ENCODE data around the gene HTR3E. TPM values are rescaled to one million over a fixed set of nuclear protein-coding genes. Genes with fewer than 3 reads are reported as not detected.
A peak's percentile ranks its signal among the peaks of the same experiment; 100 is the strongest.

The HTR3E gene
- total and polyA plus RNA-seq, 2 of the 13 experiments (the other 11 are each of a cell fraction or from before 2014, with no cell fraction given) = not detected

DNA sequence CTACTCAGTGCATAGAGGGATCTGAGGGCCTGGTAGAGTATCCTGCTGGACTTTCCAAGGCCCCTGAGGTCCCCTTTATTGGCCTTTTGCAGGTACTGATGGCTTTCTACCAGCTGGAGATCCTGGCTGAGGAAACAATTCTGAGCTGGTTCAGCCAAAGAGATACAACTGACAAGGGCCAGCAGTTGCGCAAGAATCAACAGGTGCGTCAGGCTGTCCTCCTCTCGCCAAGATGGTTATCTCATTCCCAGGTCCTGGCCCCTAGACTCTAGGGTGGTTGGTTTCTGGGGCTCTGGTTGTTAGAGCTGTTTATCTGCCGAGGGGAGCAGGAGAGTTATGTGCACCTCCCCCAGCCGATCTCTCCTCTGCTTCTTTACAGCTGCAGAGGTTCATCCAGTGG lies 47.6 kb downstream of the HTR3E start:
- Histone ChIP-seq H4K20me1 (ENCODE audit: insufficient read depth, low read length) (no peaks in the 10 kb centered on the region), H3K27me3 (ENCODE audit: control insufficient read depth in 1 of 2, insufficient read depth in 2 of 2, low read length in 2 of 2) (no peaks in the 10 kb centered on the region), H3K79me2 (ENCODE audit: insufficient read depth, low read length) (no peaks in the 10 kb centered on the region), H3K27ac (ENCODE audit: extremely low read length, insufficient read depth, low read length) (no peak overlapping the region), H3K4me2 (ENCODE audit: low read depth, low read length) (no peak overlapping the region), H3K9me3 (ENCODE audit: low read length) (no peaks in the 10 kb centered on the region), H3K4me1 (ENCODE audit: insufficient read depth, low read length) (peaks cover 7% of the 10 kb centered on the region), H2AFZ (ENCODE audit: low read length) (no peak overlapping the region), H3K9ac (ENCODE audit: insufficient read depth, low read depth, low read length) (no peak overlapping the region), H3K36me3 (replicated peaks in 1 of 2; ENCODE audit: control insufficient read depth in 1 of 2, insufficient read depth in 2 of 2, low read length in 2 of 2) (peaks cover 26 to 62% of the 10 kb centered on the region in 2 experiments), H3K4me3 (replicated peaks in 1 of 3; ENCODE audit: insufficient read depth in 1 of 3, low read depth in 2 of 3, low read length in 3 of 3) (no peak overlapping the region)
- in situ Hi-C loops (cut with HindIII; ENCODE audit: extremely low pct_ligation_motif_present, low pct_unique_long_range_greater_than_20kb) (loop anchor here (25.0 kb wide), 1 partner anchor 257 kb away; the partner anchor contains the start of gene PARL), intact Hi-C loops (cut with micrococcal nuclease; ENCODE audit: unreplicated experiment) (no loop called here)
- ATAC-seq (no peak), DNase-seq (ENCODE audit: low spot score) (no peak), FAIRE-seq (no peak)
- WGBS (ENCODE audit: low lambda C conversion rate) = 94% methylated on average over 5 of the region's 5 CpGs
- CTCF ChIA-PET (ENCODE audit: low intra/inter-chr PET ratio, low total read pairs) = interaction anchor here (1.1 kb wide), 1 partner anchor 145 kb away, joined by 3 read pairs; no protein-coding TSS in a partner anchor
- POLR2A ChIA-PET = interaction anchor here (0.5 to 1.2 kb wide), 5 partner anchors 10 to 97 kb away, joined by 3 to 7 read pairs (median 3); partner anchors contain the start of gene EIF2B5
- no TSS peak for BruUV-seq (replicated peaks)
- TF ChIP-seq, protein P1, sequence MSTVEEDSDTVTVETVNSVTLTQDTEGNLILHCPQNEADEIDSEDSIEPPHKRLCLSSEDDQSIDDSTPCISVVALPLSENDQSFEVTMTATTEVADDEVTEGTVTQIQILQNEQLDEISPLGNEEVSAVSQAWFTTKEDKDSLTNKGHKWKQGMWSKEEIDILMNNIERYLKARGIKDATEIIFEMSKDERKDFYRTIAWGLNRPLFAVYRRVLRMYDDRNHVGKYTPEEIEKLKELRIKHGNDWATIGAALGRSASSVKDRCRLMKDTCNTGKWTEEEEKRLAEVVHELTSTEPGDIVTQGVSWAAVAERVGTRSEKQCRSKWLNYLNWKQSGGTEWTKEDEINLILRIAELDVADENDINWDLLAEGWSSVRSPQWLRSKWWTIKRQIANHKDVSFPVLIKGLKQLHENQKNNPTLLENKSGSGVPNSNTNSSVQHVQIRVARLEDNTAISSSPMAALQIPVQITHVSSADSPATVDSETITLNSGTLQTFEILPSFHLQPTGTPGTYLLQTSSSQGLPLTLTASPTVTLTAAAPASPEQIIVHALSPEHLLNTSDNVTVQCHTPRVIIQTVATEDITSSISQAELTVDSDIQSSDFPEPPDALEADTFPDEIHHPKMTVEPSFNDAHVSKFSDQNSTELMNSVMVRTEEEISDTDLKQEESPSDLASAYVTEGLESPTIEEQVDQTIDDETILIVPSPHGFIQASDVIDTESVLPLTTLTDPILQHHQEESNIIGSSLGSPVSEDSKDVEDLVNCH (CRISPR knock-in tag; IDR thresholded peaks at IDR 0.05) = no peak
- TF ChIP-seq ZNF138 (CRISPR knock-in tag; IDR thresholded peaks at IDR 0.05; ENCODE audit: low read depth) (no peak), MBD4 (IDR thresholded peaks at IDR 0.05; ENCODE audit: borderline replicate concordance, low read length) (no peak), DNMT3B (CRISPR knock-in tag; conservative IDR thresholded peaks at IDR 0.05) (no peak), ZKSCAN8 (CRISPR knock-in tag; IDR thresholded peaks at IDR 0.05; ENCODE audit: borderline replicate concordance) (no peak), GATA4 (IDR thresholded peaks at IDR 0.05; ENCODE audit: borderline replicate concordance, low read depth) (no peak), CEBPG (CRISPR knock-in tag; IDR thresholded peaks at IDR 0.05) (peak; percentile 44), CEBPB (IDR thresholded peaks at IDR 0.05; ENCODE audit: borderline replicate concordance, low read depth, low read length) (peak; percentile 91), LCORL (IDR thresholded peaks at IDR 0.05) (no peak), LCORL (CRISPR knock-in tag; IDR thresholded peaks at IDR 0.05) (no peak)
- TF ChIP-seq, protein P2, sequence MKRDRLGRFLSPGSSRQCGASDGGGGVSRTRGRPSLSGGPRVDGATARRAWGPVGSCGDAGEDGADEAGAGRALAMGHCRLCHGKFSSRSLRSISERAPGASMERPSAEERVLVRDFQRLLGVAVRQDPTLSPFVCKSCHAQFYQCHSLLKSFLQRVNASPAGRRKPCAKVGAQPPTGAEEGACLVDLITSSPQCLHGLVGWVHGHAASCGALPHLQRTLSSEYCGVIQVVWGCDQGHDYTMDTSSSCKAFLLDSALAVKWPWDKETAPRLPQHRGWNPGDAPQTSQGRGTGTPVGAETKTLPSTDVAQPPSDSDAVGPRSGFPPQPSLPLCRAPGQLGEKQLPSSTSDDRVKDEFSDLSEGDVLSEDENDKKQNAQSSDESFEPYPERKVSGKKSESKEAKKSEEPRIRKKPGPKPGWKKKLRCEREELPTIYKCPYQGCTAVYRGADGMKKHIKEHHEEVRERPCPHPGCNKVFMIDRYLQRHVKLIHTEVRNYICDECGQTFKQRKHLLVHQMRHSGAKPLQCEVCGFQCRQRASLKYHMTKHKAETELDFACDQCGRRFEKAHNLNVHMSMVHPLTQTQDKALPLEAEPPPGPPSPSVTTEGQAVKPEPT (CRISPR knock-in tag; IDR thresholded peaks at IDR 0.05; ENCODE audit: low read depth) = no peak
- TF ChIP-seq, protein P3, sequence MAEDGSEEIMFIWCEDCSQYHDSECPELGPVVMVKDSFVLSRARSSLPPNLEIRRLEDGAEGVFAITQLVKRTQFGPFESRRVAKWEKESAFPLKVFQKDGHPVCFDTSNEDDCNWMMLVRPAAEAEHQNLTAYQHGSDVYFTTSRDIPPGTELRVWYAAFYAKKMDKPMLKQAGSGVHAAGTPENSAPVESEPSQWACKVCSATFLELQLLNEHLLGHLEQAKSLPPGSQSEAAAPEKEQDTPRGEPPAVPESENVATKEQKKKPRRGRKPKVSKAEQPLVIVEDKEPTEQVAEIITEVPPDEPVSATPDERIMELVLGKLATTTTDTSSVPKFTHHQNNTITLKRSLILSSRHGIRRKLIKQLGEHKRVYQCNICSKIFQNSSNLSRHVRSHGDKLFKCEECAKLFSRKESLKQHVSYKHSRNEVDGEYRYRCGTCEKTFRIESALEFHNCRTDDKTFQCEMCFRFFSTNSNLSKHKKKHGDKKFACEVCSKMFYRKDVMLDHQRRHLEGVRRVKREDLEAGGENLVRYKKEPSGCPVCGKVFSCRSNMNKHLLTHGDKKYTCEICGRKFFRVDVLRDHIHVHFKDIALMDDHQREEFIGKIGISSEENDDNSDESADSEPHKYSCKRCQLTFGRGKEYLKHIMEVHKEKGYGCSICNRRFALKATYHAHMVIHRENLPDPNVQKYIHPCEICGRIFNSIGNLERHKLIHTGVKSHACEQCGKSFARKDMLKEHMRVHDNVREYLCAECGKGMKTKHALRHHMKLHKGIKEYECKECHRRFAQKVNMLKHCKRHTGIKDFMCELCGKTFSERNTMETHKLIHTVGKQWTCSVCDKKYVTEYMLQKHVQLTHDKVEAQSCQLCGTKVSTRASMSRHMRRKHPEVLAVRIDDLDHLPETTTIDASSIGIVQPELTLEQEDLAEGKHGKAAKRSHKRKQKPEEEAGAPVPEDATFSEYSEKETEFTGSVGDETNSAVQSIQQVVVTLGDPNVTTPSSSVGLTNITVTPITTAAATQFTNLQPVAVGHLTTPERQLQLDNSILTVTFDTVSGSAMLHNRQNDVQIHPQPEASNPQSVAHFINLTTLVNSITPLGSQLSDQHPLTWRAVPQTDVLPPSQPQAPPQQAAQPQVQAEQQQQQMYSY (CRISPR knock-in tag; IDR thresholded peaks at IDR 0.05) = no peak
- TF ChIP-seq, protein P4, sequence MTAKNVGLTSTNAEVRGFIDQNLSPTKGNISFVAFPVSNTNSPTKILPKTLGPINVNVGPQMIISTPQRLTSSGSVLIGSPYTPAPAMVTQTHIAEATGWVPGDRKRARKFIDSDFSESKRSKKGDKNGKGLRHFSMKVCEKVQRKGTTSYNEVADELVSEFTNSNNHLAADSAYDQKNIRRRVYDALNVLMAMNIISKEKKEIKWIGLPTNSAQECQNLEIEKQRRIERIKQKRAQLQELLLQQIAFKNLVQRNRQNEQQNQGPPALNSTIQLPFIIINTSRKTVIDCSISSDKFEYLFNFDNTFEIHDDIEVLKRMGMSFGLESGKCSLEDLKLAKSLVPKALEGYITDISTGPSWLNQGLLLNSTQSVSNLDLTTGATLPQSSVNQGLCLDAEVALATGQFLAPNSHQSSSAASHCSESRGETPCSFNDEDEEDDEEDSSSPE (CRISPR knock-in tag; IDR thresholded peaks at IDR 0.05) = no peak

All from HepG2 (cell line).